ENCODE data around the gene SYT12.

- TF ChIP-seq POLR2A (IDR thresholded peaks at IDR 0.05; ENCODE audit: low read depth, low read length) (no peak), POLR2AphosphoS5 (IDR thresholded peaks at IDR 0.05; ENCODE audit: low read depth, low read length) (no peak), POU2F2 (IDR thresholded peaks at IDR 0.05; ENCODE audit: low read depth, low read length) (no peak), SPI1 (IDR thresholded peaks at IDR 0.05; ENCODE audit: low read depth, low read length) (no peak)
Measured at GRCh38 chr11:67043572-67044349, 20.8 kb downstream of the SYT12 start.

Measured in GM12891 (cell line).